Measurements from ENCODE around the gene UNC13A.

UNC13A gene

GRCh38 chr19:17556995-17557394 is 131.2 kb downstream of the UNC13A start:
- H3F3A ChIP-seq (ENCODE audit: low read depth), result no peaks in the 10 kb centered on the region
- H3K9ac ChIP-seq (ENCODE audit: low read depth, low read length, poor library complexity, severe bottlenecking), result peak overlapping the region; percentile 87
- H3K4me1 ChIP-seq (ENCODE audit: insufficient read depth, low read length, poor library complexity, severe bottlenecking), result peaks cover 21% of the 10 kb centered on the region
- no peaks in the 10 kb centered on the region for H3K27me3 ChIP-seq (ENCODE audit: insufficient read depth, low read length, poor library complexity, severe bottlenecking)
- H3K4me2 ChIP-seq (ENCODE audit: low read depth, low read length, poor library complexity, severe bottlenecking), result peak overlapping the region; percentile 79
- no peak overlapping the region for H2AFZ ChIP-seq (ENCODE audit: low read length)
- H4K20me1 ChIP-seq (ENCODE audit: insufficient read depth, low read length, poor library complexity, severe bottlenecking), result peaks cover 8% of the 10 kb centered on the region
- H3K79me2 ChIP-seq (ENCODE audit: insufficient read depth, low read length), result peaks cover 43% of the 10 kb centered on the region
- no peaks in the 10 kb centered on the region for H3K9me2 ChIP-seq (replicated peaks; ENCODE audit: low read depth, low read length)
- no peaks in the 10 kb centered on the region for H3K9me3 ChIP-seq (ENCODE audit: insufficient read depth, low read depth, low read length)
- H3K36me3 ChIP-seq (ENCODE audit: insufficient read depth, low read length), result peaks cover 9% of the 10 kb centered on the region; the same call in 1 of the 2 replicates
- TF ChIP-seq CTCF (conservative IDR thresholded peaks at IDR 0.05; ENCODE audit: low read length), result no peak
- TF ChIP-seq EZH2phosphoT487 (IDR thresholded peaks at IDR 0.05; ENCODE audit: borderline replicate concordance), result no peak
- H3K4me3 ChIP-seq (ENCODE audit: low read length, poor library complexity, severe bottlenecking), result peak overlapping the region; percentile 82

- no peaks in the 10 kb centered on the region for H3K9me3 ChIP-seq (ENCODE audit: insufficient read depth, low read depth, low read length)
- peaks cover 6% of the 10 kb centered on the region; the same call in 1 of the 2 replicates for H3K36me3 ChIP-seq (ENCODE audit: insufficient read depth, low read length)
- 0 out of 2 replicates have a peak, but pooled peaks have one; percentile 22 for TF ChIP-seq CTCF (conservative IDR thresholded peaks at IDR 0.05; ENCODE audit: low read length)
- TF ChIP-seq EZH2phosphoT487 (IDR thresholded peaks at IDR 0.05; ENCODE audit: borderline replicate concordance), result no peak
- peak overlapping the region; percentile 79 for H3K4me2 ChIP-seq (ENCODE audit: low read depth, low read length, poor library complexity, severe bottlenecking)
- no peaks in the 10 kb centered on the region for H3K27me3 ChIP-seq (ENCODE audit: insufficient read depth, low read length, poor library complexity, severe bottlenecking)
- peak overlapping the region; percentile 89 for H2AFZ ChIP-seq (ENCODE audit: low read length)
- H3K4me3 ChIP-seq (ENCODE audit: low read length, poor library complexity, severe bottlenecking), result peak overlapping the region; percentile 82
- peaks cover 43% of the 10 kb centered on the region for H3K79me2 ChIP-seq (ENCODE audit: insufficient read depth, low read length)
- H3K4me1 ChIP-seq (ENCODE audit: insufficient read depth, low read length, poor library complexity, severe bottlenecking), result peaks cover 21% of the 10 kb centered on the region
- H3F3A ChIP-seq (ENCODE audit: low read depth), result no peaks in the 10 kb centered on the region
- H4K20me1 ChIP-seq (ENCODE audit: insufficient read depth, low read length, poor library complexity, severe bottlenecking), result peaks cover 8% of the 10 kb centered on the region
- peak overlapping the region; percentile 87 for H3K9ac ChIP-seq (ENCODE audit: low read depth, low read length, poor library complexity, severe bottlenecking)
- H3K9me2 ChIP-seq (replicated peaks; ENCODE audit: low read depth, low read length), result no peaks in the 10 kb centered on the region
These were observed 132.0 kb downstream of the UNC13A start for GRCh38 chr19:17555929-17556813.

- Histone ChIP-seq H2AFZ (ENCODE audit: low read length) (peak within 1 kb of the TSS; percentile 89), H3K9me3 (ENCODE audit: insufficient read depth, low read depth, low read length) (no peaks in the 10 kb centered on the region), H3K27me3 (ENCODE audit: insufficient read depth, low read length, poor library complexity, severe bottlenecking) (no peaks in the 10 kb centered on the region), H3K9ac (ENCODE audit: low read depth, low read length, poor library complexity, severe bottlenecking) (peak within 1 kb of the TSS; percentile 87), H4K20me1 (ENCODE audit: insufficient read depth, low read length, poor library complexity, severe bottlenecking) (peaks cover 8% of the 10 kb centered on the region), H3K4me3 (ENCODE audit: low read length, poor library complexity, severe bottlenecking) (peak within 1 kb of the TSS; percentile 82), H3K4me2 (ENCODE audit: low read depth, low read length, poor library complexity, severe bottlenecking) (peak within 1 kb of the TSS; percentile 79), H3K79me2 (ENCODE audit: insufficient read depth, low read length) (peaks cover 43% of the 10 kb centered on the region), H3F3A (ENCODE audit: low read depth) (no peaks in the 10 kb centered on the region), H3K9me2 (replicated peaks; ENCODE audit: low read depth, low read length) (no peaks in the 10 kb centered on the region), H3K36me3 (ENCODE audit: insufficient read depth, low read length) (peaks cover 6% of the 10 kb centered on the region; the same call in 1 of the 2 replicates), H3K4me1 (ENCODE audit: insufficient read depth, low read length, poor library complexity, severe bottlenecking) (peaks cover 21% of the 10 kb centered on the region)
- TF ChIP-seq EZH2phosphoT487 (IDR thresholded peaks at IDR 0.05; ENCODE audit: borderline replicate concordance), result no peak
- no peak for TF ChIP-seq CTCF (conservative IDR thresholded peaks at IDR 0.05; ENCODE audit: low read length)
These were observed 132.7 kb downstream of the UNC13A start, which contains the start of gene COLGALT1 for GRCh38 chr19:17555480-17555928. Gene COLGALT1, plus strand, starts transcription at chr19:17555649. Its CDS starts 65 bp downstream, at chr19:17555714.
